ENCODE measurements around the gene ST3GAL4.
"Not testable (repeated sequence)": the region's sequence is repeated elsewhere in the genome, so short reads cannot be mapped to it uniquely, and the experiment has no call there.

Gene ST3GAL4

GRCh38 chr11:126347751-126348668, 7.5 kb upstream of the ST3GAL4 start:
- DNase-seq, result no peak

GRCh38 chr11:126348806-126349582, 6.5 kb upstream of the ST3GAL4 start:
- no peak for DNase-seq

- no peak for DNase-seq
These were observed 4.7 kb upstream of the ST3GAL4 start for GRCh38 chr11:126350836-126351235.

GRCh38 chr11:126352163-126352562, 3.3 kb upstream of the ST3GAL4 start:
- DNase-seq, result no peak

GRCh38 chr11:126352934-126353801, 2.3 kb upstream of the ST3GAL4 start:
- DNase-seq, result no peak

GRCh38 chr11:126354631-126355323, 709 bp upstream of the ST3GAL4 start:
- no peak for DNase-seq

- no peak for DNase-seq
These were observed 726 bp downstream of the ST3GAL4 start for GRCh38 chr11:126355926-126356897.

- no peak for DNase-seq
These were observed 1.8 kb downstream of the ST3GAL4 start for GRCh38 chr11:126357055-126357962.

GRCh38 chr11:126357969-126358762, 2.7 kb downstream of the ST3GAL4 start:
- no peak for DNase-seq

- DNase-seq, result no peak
These were observed 3.3 kb downstream of the ST3GAL4 start for GRCh38 chr11:126358763-126359160.

- DNase-seq, result no peak
These were observed 4.1 kb downstream of the ST3GAL4 start for GRCh38 chr11:126359431-126360048.

- no peak for DNase-seq
These were observed 4.6 kb downstream of the ST3GAL4 start for GRCh38 chr11:126360049-126360446.

- DNase-seq, result no peak
These were observed 5.9 kb downstream of the ST3GAL4 start for GRCh38 chr11:126361400-126361799.

- no peak for DNase-seq
These were observed 7.6 kb downstream of the ST3GAL4 start for GRCh38 chr11:126362879-126363655.

- DNase-seq, result no peak
These were observed 8.3 kb downstream of the ST3GAL4 start for GRCh38 chr11:126363706-126364248.

GRCh38 chr11:126364735-126365134, 9.2 kb downstream of the ST3GAL4 start:
- not testable (repeated sequence) for DNase-seq

- not testable (repeated sequence) for DNase-seq
These were observed 10.0 kb downstream of the ST3GAL4 start for GRCh38 chr11:126365508-126365907.

Data from NCI-H1417 treated with DMSO at 0.1 percent for 48 hours (cell line).